OCI-LY7 (cell line): ENCODE results near the gene CLSTN1. TPM values are rescaled to one million over a fixed set of nuclear protein-coding genes. Genes with fewer than 3 reads are reported as not detected.

Experiments
- BruUV-seq: library from RNA; stranded (reverse); fragments of 400-500 nt; replicated peaks from 2 replicates; lab custom pipeline; 2021; lab: Mats Ljungman, UMichigan
- CTCF ChIA-PET: fragments of 300-600 bp; sonication (Branson Sonifier 250); formaldehyde crosslinking; loops from one replicate; lab custom pipeline; 2022; ENCODE audit warnings: antibody characterized with exemption; ENCODE audit not compliant: unreplicated experiment; lab: Charles Lee
- POLR2A ChIA-PET: fragments of 300-600 bp; sonication (Branson Sonifier 250); formaldehyde crosslinking; loops from one replicate; lab custom pipeline; 2022; ENCODE audit warnings: antibody characterized with exemption; lab: Charles Lee
- DNase-seq: peaks from one replicate; pipeline ENCODE4 v3.0.0-alpha.2; 2015; ENCODE audit warnings: low spot score
- H2AFZ ChIP-seq: fragments of 200-600 bp; sonication (generic), shearing (Covaris generic); 2 replicates; pipeline ENCODE4 v1.6.1; 2014; ENCODE audit warnings: mild to moderate bottlenecking, antibody characterized with exemption, low read length, moderate library complexity
- H3K27ac ChIP-seq: fragments of 200-600 bp; sonication (generic); 2 replicates; pipeline ENCODE4 v1.5.1; 2014; ENCODE audit warnings: mixed run types, low read depth, mild to moderate bottlenecking, moderate library complexity, low read length, inconsistent platforms; ENCODE audit not compliant: poor library complexity, severe bottlenecking
- H3K36me3 ChIP-seq: fragments of 200-600 bp; sonication (generic); 2 replicates; pipeline ENCODE4 v1.6.1; 2014; ENCODE audit warnings: mild to moderate bottlenecking, antibody characterized with exemption, low read length, moderate library complexity, mixed read lengths; ENCODE audit not compliant: insufficient read depth
- H3K4me1 ChIP-seq: fragments of 200-600 bp; sonication (generic); 2 replicates; pipeline ENCODE4 v1.5.1; 2014; ENCODE audit warnings: mild to moderate bottlenecking, low read length; ENCODE audit not compliant: insufficient read depth, poor library complexity, severe bottlenecking
- H3K4me2 ChIP-seq: fragments of 200-600 bp; sonication (generic); 2 replicates; pipeline ENCODE4 v1.6.1; 2014; ENCODE audit warnings: mild to moderate bottlenecking, low read length
- H3K4me3 ChIP-seq: fragments of 200-600 bp; sonication (generic); 2 replicates; pipeline ENCODE4 v1.5.1; 2014; ENCODE audit warnings: mild to moderate bottlenecking, low read depth, low read length; ENCODE audit not compliant: poor library complexity, severe bottlenecking
- H3K79me2 ChIP-seq: fragments of 200-600 bp; sonication (generic); 2 replicates; pipeline ENCODE4 v1.6.1; 2016; ENCODE audit warnings: low read depth, mild to moderate bottlenecking, low read length, moderate library complexity, mixed read lengths; ENCODE audit not compliant: insufficient read depth
- H3K9me2 ChIP-seq: fragments of 200-600 bp; sonication (generic); 2 replicates; pipeline ENCODE4 v1.6.1; 2016; ENCODE audit warnings: mild to moderate bottlenecking, low read length, mixed read lengths; ENCODE audit not compliant: insufficient read depth
- H3K9me3 ChIP-seq: fragments of 200-600 bp; sonication (generic); 2 replicates; pipeline ENCODE4 v1.6.1; 2014; ENCODE audit warnings: mild to moderate bottlenecking, mixed run types, low read length, mixed read lengths
- H4K20me1 ChIP-seq: fragments of 200-600 bp; sonication (generic); 2 replicates; pipeline ENCODE4 v1.6.1; 2014; ENCODE audit warnings: mild to moderate bottlenecking, antibody characterized with exemption, low read length, moderate library complexity, mixed read lengths; ENCODE audit not compliant: insufficient read depth
- CTCF ChIP-seq: fragments of 200-600 bp; sonication (generic); conservative IDR thresholded peaks from 2 replicates; pipeline ENCODE4 v1.5.1; 2014; ENCODE audit warnings: mild to moderate bottlenecking, antibody characterized with exemption, low read length, moderate library complexity, mixed read lengths
- EZH2phosphoT487 ChIP-seq: fragments of 200-600 bp; sonication (generic); IDR thresholded peaks from 2 replicates; pipeline ENCODE4 v1.6.1; 2018; ENCODE audit warnings: low read depth, borderline replicate concordance, mild to moderate bottlenecking, mixed run types, antibody characterized with exemption, low read length, moderate library complexity, mixed read lengths
- intact Hi-C: fragments of 100-400 bp; cut with micrococcal nuclease; formaldehyde crosslinking; loops from one replicate; pipeline ENCODE4 v1.10.0; 2022; ENCODE audit not compliant: unreplicated experiment
- total RNA-seq, 2 experiments: library from RNA; depleted of rRNA in 1 of 2; stranded (reverse); fragments of >200 nt in 1 of 2; shearing (Covaris generic) in 1 of 2; gene quantifications; 2 replicates each; pipeline ENCODE4 v1.2.3, GENCODE V29; 2014 to 2022

Gene CLSTN1
- total RNA-seq, 2 experiments from 2014 or later: 58.6 to 124 TPM

GRCh38 chr1:9770298-9770697 is 53.5 kb downstream of the CLSTN1 start:
- no peak for TF ChIP-seq CTCF
- no peak for TF ChIP-seq EZH2phosphoT487
- no peaks in the 10 kb centered on the region for H3K4me1 ChIP-seq
- no peaks in the 10 kb centered on the region for H3K9me2 ChIP-seq
- H3K79me2 ChIP-seq: peaks cover 28% of the 10 kb centered on the region
- POLR2A ChIA-PET: no interaction called here
- BruUV-seq: TSS peak; percentile 24
- intact Hi-C loops: no loop called here
- H2AFZ ChIP-seq: no peak overlapping the region
- CTCF ChIA-PET: no interaction called here
- no peaks in the 10 kb centered on the region for H3K9me3 ChIP-seq
- H3K4me3 ChIP-seq: no peak overlapping the region
- DNase-seq: no peak
- no peak overlapping the region for H3K27ac ChIP-seq
- H3K36me3 ChIP-seq: peaks cover 36% of the 10 kb centered on the region
- H4K20me1 ChIP-seq: no peaks in the 10 kb centered on the region
- no peak overlapping the region for H3K4me2 ChIP-seq

- no peak overlapping the region for H3K4me2 ChIP-seq
- H2AFZ ChIP-seq: no peak overlapping the region
- ChIA-PET CTCF (no interaction called here), POLR2A (no interaction called here)
- H3K9me3 ChIP-seq: no peaks in the 10 kb centered on the region
- H3K27ac ChIP-seq: no peak overlapping the region
- no TSS peak for BruUV-seq
- no peak for DNase-seq
- H3K4me1 ChIP-seq: no peaks in the 10 kb centered on the region
- peaks cover 37% of the 10 kb centered on the region for H3K36me3 ChIP-seq
- H3K9me2 ChIP-seq: no peaks in the 10 kb centered on the region
- TF ChIP-seq CTCF (no peak), EZH2phosphoT487 (no peak)
- intact Hi-C loops: no loop called here
- no peaks in the 10 kb centered on the region for H4K20me1 ChIP-seq
- no peak overlapping the region for H3K4me3 ChIP-seq
- peaks cover 27% of the 10 kb centered on the region for H3K79me2 ChIP-seq
Observed at GRCh38 chr1:9768983-9769382, 54.8 kb downstream of the CLSTN1 start.

- intact Hi-C loops: no loop called here
- H3K79me2 ChIP-seq: peaks cover 35% of the 10 kb centered on the region
Observed at GRCh38 chr1:9767964-9768668, 55.6 kb downstream of the CLSTN1 start.

More at GRCh38 chr1:9767964-9768668, 55.6 kb downstream of the CLSTN1 start:
- H4K20me1 ChIP-seq: no peaks in the 10 kb centered on the region
- no peak overlapping the region for H2AFZ ChIP-seq
- DNase-seq: peak; percentile 24
- H3K9me3 ChIP-seq: no peaks in the 10 kb centered on the region
- H3K4me2 ChIP-seq: no peak overlapping the region
- H3K27ac ChIP-seq: no peak overlapping the region
- no peaks in the 10 kb centered on the region for H3K4me1 ChIP-seq
- POLR2A ChIA-PET: interaction anchor here (1.1 kb wide), 1 partner anchor 95 kb away, joined by 3 read pairs; no protein-coding TSS in a partner anchor
- CTCF ChIA-PET: no interaction called here
- peaks cover 40% of the 10 kb centered on the region for H3K36me3 ChIP-seq
- no peak overlapping the region for H3K4me3 ChIP-seq
- TF ChIP-seq EZH2phosphoT487: no peak
- TF ChIP-seq CTCF: no peak
- no TSS peak for BruUV-seq
- H3K9me2 ChIP-seq: no peaks in the 10 kb centered on the region
